OCI-LY3 (cell line): ENCODE data around the gene ERC1.

ENCODE experiments used
- CTCF ChIP-seq: fragments of 200-600, 300-600 bp; sonication (generic); IDR thresholded peaks from 2 replicates; pipeline ENCODE4 v1.5.1; 2014; ENCODE audit warnings: antibody characterized with exemption, low read length, low read depth
- EZH2phosphoT487 ChIP-seq: fragments of 200-600 bp; shearing (Covaris generic); IDR thresholded peaks from 2 replicates; pipeline ENCODE4 v1.6.1; 2018; ENCODE audit warnings: antibody characterized with exemption, mixed run types, low read depth

GRCh38 chr12:1127021-1127420 is 136.0 kb downstream of the ERC1 start:
- TF ChIP-seq CTCF (no peak), EZH2phosphoT487 (no peak)
